GM18951 (cell line): ENCODE results near the gene CTDSP2.
"Not testable (repeated sequence)": the region's sequence is repeated elsewhere in the genome, so short reads cannot be mapped to it uniquely, and the experiment has no call there.

Experiments
- POLR2A ChIP-seq: IDR thresholded peaks from 4 replicates; pipeline ENCODE4 v1.6.1; 2011; ENCODE audit warnings: mild to moderate bottlenecking; ENCODE audit not compliant: insufficient read length, insufficient read depth; ENCODE audit errors: extremely low read depth
- in situ Hi-C: fragments of 300-500 bp; cut with MboI; formaldehyde crosslinking; loops from one replicate; pipeline ENCODE4 v1.12.0; 2022; ENCODE audit warnings: low sequenced_read_pairs, mixed read lengths, inconsistent platforms; ENCODE audit not compliant: unreplicated experiment

CTDSP2 gene

DNA sequence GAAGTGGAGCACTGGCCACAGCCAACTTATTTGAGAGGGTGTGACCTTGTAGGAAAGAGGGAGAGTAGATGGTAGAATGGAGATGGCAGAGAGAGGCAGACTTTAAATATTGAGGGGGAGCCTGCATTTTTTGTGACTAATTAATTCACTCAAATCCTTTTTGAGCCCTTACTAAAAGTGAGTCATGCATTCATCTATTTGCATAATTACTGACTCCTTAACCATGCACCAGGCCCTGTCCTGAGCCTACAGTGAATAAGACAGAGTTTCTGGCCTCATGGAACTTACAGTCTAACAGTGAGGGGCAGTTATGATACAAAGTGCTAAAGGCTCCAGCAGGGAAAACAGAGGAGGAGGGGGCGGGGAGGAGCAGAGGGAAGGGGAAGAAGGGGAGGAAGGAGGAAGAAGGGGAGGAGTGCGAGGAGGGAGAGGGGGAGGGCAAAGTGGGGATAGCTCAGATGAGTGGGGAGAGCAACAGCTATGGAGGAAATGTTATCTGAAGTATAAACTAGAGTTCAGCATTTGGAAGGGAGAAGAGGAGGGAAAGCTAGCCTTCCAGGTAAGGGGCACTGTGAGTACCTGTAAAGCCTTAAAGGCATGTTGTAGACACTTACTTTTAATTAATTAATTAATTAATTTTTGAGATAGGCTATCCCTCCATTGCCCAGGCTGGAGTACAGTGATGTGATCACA is 7.5 kb upstream of the CTDSP2 start:
- in situ Hi-C loops = no loop called here
- no peak for TF ChIP-seq POLR2A

DNA sequence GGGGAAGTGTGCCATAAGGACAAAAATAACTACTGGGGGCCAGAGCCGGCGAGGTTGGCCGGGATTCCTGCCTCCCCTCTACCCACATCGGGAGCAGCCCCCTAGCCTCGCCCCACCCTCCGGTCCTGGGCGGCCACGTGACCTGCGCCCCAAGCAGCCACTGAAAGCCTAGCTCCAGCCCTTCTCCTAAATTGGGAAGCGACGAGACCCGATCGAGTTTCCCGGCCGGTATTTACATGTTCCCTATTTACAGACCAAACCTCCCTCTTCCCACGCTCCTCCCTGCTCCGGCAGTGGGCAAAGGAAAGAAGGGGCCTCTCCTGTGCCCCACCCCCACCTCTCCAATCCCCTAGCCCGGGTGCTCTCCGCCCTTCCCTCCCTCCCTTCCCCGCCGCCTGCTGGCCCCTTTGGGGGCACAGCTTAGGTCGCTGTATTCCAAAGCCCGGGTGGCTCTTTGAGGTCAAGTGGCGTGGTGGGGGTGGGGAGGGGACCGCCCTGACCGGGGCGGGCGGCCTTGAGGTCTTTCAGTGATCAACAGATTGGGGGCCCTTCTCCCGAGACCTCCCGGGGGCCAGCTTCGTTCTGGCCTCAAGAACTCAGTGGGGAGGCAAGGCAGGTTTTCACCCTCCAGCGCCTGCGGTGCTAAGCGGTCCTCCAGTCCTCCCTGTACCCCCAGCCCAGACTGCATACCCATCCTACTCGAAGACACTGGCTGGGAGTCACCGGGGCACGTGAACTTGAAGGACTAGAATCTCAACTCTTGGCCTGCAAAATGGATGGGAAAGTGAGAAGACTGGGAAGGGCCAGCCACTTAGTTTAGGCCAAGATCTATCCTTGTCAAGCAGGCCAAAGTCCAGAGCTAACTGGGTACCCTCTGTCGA is 6.3 kb upstream of the CTDSP2 start:
- in situ Hi-C loops = no loop called here
- TF ChIP-seq POLR2A = no peak

DNA sequence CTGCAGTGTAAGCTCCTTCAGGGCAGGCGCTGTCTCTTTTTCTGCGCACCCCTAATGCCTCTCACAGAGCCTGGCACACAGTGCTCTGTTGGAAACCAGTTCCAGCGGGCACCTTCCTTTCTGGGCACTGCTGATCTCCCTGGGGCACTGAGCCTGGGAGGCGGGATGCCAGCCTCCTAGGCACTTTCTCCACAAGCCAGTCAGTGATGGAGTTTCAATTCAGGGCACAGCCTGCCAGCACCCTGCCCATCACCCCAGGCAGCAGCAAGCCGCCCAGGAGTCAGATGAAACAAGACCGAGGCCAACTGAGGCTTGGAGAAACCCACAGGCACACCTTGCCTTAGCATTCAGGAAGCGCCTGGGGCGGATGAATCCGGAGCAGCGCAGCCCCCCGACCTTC is 5.7 kb upstream of the CTDSP2 start:
- in situ Hi-C loops = no loop called here
- no peak for TF ChIP-seq POLR2A

DNA sequence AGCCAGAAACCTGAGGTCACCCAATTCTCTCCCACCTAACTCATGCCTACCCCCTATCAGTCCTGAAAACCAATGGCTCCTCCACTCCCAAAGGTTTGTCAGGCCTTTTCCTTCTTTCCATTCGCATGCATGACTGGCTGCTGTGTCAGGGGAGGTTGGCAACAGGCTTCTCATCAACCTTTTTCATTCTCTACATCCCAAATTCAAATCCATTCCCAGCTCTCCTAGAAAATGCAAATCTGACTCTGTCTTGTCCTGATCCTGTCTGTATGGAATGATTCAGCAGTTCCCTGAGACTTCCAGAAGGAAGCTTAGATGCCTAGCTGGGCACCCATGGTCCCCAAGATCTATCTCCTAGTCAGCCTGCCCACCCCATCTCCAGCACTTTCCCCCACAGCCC is 5.0 kb upstream of the CTDSP2 start:
- TF ChIP-seq POLR2A = no peak
- in situ Hi-C loops = no loop called here

- TF ChIP-seq POLR2A = no peak
- in situ Hi-C loops = no loop called here
These were observed 4.4 kb upstream of the CTDSP2 start for GRCh38 chr12:57850854-57851430.

DNA sequence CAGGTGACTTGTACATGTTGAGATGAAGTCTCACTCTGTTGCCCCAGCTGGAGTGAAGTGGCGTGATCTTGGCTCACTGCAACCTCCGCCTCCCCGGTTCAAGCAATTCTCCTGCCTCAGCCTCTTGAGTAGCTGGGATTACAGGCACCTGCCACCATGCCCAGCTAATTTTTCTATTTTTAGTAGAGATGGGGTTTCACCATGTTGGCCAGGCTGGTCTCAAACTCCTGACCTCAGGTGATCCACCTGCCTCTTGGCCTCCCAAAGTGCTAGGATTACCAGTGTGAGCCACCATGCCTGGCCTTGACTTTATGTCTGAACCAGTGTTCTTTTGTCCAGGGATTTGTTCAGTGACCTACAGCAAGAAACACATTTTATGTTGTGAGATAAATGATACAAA is 2.9 kb upstream of the CTDSP2 start:
- in situ Hi-C loops = not testable (repeated sequence)

GRCh38 chr12:57849035-57849434 is 2.5 kb upstream of the CTDSP2 start:
- in situ Hi-C loops = no loop called here
- no peak for TF ChIP-seq POLR2A

DNA sequence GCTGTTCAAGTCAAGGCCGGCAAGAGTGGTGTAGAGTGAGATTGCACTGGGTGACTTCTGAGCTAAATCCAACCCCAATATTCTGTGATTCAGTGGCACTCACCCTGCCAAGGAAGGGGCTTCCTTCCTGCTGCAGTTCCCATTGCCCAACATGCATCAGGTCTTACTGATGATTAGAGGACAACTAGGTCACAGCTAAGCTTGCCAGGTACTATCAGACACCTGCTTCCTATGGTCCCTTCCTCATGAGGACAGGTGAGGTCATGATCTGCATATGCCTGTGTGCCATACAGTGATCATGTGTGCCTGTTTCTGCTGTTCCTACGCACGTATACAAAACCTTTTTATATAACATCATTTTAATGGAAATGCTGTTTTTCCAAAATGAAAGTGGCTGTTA is 1.7 kb upstream of the CTDSP2 start:
- TF ChIP-seq POLR2A = no peak
- in situ Hi-C loops = no loop called here

GRCh38 chr12:57846285-57846576 is 298 bp downstream of the CTDSP2 start:
- in situ Hi-C loops = no loop called here
- no peak for TF ChIP-seq POLR2A

DNA sequence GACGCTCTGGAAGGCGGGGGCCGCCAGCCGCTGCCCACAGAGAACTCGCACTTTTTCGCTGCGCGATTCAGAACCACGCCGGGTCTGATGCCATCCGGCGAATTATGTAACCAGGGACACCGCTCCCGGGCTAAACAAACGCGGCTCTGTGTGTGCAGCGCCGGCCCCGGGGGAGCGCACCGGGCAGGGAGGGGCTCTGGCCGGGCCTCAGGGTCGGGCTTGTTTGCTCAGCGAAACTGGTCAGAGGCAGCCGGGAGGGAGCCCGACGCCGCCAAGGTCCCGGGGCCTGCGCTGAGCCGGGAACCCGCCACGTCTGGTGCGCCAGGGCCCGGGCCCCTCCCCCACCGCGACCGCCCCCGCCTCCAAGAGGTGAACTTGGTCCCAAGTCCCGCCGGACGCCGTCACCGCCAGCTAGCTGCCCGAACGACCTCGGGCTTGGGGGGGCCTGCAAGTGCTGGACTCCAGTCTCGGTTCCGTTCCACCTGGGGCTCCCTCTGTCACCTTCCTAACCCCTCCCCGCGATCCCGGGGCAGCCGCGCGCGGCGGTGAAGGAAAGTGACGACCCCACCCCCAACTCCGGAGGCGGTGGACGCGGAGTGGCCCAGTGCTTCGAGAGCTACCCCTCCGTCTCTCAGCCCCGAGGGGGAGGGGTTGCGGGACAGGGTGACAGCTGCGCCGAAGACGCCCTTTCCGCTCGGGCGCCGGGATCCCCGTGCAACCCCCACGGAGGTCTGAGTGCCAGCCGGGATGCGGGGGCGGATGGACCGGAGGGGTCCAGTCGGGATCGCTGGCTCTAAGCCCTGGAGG is 848 bp downstream of the CTDSP2 start:
- TF ChIP-seq POLR2A = peak; percentile 25

DNA sequence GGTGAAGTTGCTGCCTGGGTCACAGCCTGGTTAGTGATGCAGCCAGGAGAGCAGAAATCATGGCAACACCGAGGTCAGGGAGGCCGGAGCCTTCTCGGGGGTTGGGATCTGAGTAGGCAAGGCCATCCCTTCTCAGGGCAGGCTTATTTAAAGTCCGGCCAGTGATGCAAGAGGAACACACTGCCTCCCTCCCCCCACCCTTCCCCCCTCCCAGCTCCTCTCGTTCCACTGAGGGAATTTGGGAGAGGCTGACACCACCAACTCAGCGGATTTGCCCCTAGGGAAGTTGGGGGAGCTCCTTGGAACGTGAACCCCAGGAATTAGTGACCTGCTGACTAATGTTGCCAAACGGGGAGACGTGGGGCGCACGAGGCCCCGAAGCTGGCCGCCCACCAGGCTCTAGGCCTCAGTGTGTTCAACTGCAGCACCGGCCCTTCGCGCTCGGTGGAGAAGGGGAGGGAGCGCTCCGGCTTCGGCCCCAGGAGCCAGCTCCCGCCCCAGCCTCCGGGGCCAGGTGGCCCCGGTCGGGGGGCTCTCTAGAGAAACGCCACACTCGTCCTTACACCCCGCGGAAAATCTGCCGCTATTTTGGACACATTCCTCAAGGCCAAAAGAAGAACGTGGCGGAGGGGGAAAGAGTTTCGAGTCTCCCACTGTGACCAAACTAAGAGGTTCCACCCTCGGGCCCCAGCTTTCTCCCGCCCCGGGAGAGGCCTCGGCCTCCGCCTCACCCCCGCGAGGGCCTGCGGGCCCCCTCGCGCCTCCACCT is 1.6 kb downstream of the CTDSP2 start:
- in situ Hi-C loops = no loop called here
- TF ChIP-seq POLR2A = no peak

More for the DNA sequence above, 848 bp downstream of the CTDSP2 start:
- in situ Hi-C loops = no loop called here

GRCh38 chr12:57842342-57843294 is 3.9 kb downstream of the CTDSP2 start:
- no peak for TF ChIP-seq POLR2A
- in situ Hi-C loops = no loop called here
